22Rv1 (cell line): ENCODE results near the gene STMN1.

Source experiments
- CTCF ChIP-seq: fragments of 450-650 bp; IDR thresholded peaks from 2 replicates; pipeline ENCODE4 v1.5.1; 2017; ENCODE audit warnings: mild to moderate bottlenecking
- ZFX ChIP-seq: fragments of 450-650 bp; IDR thresholded peaks from 2 replicates; pipeline ENCODE4 v1.6.1; 2017; ENCODE audit warnings: antibody characterized with exemption, borderline replicate concordance

DNA sequence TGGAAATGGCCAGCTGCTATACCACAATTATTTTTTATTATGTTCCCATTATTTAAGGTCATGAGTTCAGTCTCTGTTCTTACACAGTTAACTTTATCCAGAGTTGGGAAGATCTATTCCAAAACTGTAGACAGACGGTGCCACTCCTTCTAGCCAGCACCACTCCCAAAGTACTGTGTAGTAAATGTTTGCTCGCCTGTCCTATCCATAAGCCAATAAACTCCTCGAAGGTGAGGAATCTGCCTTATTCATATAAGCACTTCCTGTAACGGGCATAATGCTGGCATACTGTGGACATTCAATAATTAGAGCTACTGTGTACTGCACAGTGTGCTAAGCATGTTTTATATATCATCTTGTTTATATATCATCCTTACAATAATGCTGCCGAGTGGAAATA lies 26.1 kb upstream of the STMN1 start:
- TF ChIP-seq CTCF (no peak), ZFX (no peak)
